OCI-LY7 (cell line): Measurements from ENCODE around the gene MAPRE3. TPM values are rescaled to one million over a fixed set of nuclear protein-coding genes. Genes with fewer than 3 reads are reported as not detected.

Experiments
- BruUV-seq: library from RNA; stranded (reverse); fragments of 400-500 nt; replicated peaks from 2 replicates; lab custom pipeline; 2021; lab: Mats Ljungman, UMichigan
- CTCF ChIA-PET: fragments of 300-600 bp; sonication (Branson Sonifier 250); formaldehyde crosslinking; loops from one replicate; lab custom pipeline; 2022; ENCODE audit warnings: antibody characterized with exemption; ENCODE audit not compliant: unreplicated experiment; lab: Charles Lee
- POLR2A ChIA-PET: fragments of 300-600 bp; sonication (Branson Sonifier 250); formaldehyde crosslinking; loops from one replicate; lab custom pipeline; 2022; ENCODE audit warnings: antibody characterized with exemption; lab: Charles Lee
- DNase-seq: peaks from one replicate; pipeline ENCODE4 v3.0.0-alpha.2; 2015; ENCODE audit warnings: low spot score
- H2AFZ ChIP-seq: fragments of 200-600 bp; sonication (generic), shearing (Covaris generic); 2 replicates; pipeline ENCODE4 v1.6.1; 2014; ENCODE audit warnings: mild to moderate bottlenecking, antibody characterized with exemption, low read length, moderate library complexity
- H3K27ac ChIP-seq: fragments of 200-600 bp; sonication (generic); 2 replicates; pipeline ENCODE4 v1.5.1; 2014; ENCODE audit warnings: mixed run types, low read depth, mild to moderate bottlenecking, moderate library complexity, low read length, inconsistent platforms; ENCODE audit not compliant: poor library complexity, severe bottlenecking
- H3K36me3 ChIP-seq: fragments of 200-600 bp; sonication (generic); 2 replicates; pipeline ENCODE4 v1.6.1; 2014; ENCODE audit warnings: mild to moderate bottlenecking, antibody characterized with exemption, low read length, moderate library complexity, mixed read lengths; ENCODE audit not compliant: insufficient read depth
- H3K4me1 ChIP-seq: fragments of 200-600 bp; sonication (generic); 2 replicates; pipeline ENCODE4 v1.5.1; 2014; ENCODE audit warnings: mild to moderate bottlenecking, low read length; ENCODE audit not compliant: insufficient read depth, poor library complexity, severe bottlenecking
- H3K4me2 ChIP-seq: fragments of 200-600 bp; sonication (generic); 2 replicates; pipeline ENCODE4 v1.6.1; 2014; ENCODE audit warnings: mild to moderate bottlenecking, low read length
- H3K4me3 ChIP-seq: fragments of 200-600 bp; sonication (generic); 2 replicates; pipeline ENCODE4 v1.5.1; 2014; ENCODE audit warnings: mild to moderate bottlenecking, low read depth, low read length; ENCODE audit not compliant: poor library complexity, severe bottlenecking
- H3K79me2 ChIP-seq: fragments of 200-600 bp; sonication (generic); 2 replicates; pipeline ENCODE4 v1.6.1; 2016; ENCODE audit warnings: low read depth, mild to moderate bottlenecking, low read length, moderate library complexity, mixed read lengths; ENCODE audit not compliant: insufficient read depth
- H3K9me2 ChIP-seq: fragments of 200-600 bp; sonication (generic); 2 replicates; pipeline ENCODE4 v1.6.1; 2016; ENCODE audit warnings: mild to moderate bottlenecking, low read length, mixed read lengths; ENCODE audit not compliant: insufficient read depth
- H3K9me3 ChIP-seq: fragments of 200-600 bp; sonication (generic); 2 replicates; pipeline ENCODE4 v1.6.1; 2014; ENCODE audit warnings: mild to moderate bottlenecking, mixed run types, low read length, mixed read lengths
- H4K20me1 ChIP-seq: fragments of 200-600 bp; sonication (generic); 2 replicates; pipeline ENCODE4 v1.6.1; 2014; ENCODE audit warnings: mild to moderate bottlenecking, antibody characterized with exemption, low read length, moderate library complexity, mixed read lengths; ENCODE audit not compliant: insufficient read depth
- CTCF ChIP-seq: fragments of 200-600 bp; sonication (generic); conservative IDR thresholded peaks from 2 replicates; pipeline ENCODE4 v1.5.1; 2014; ENCODE audit warnings: mild to moderate bottlenecking, antibody characterized with exemption, low read length, moderate library complexity, mixed read lengths
- EZH2phosphoT487 ChIP-seq: fragments of 200-600 bp; sonication (generic); IDR thresholded peaks from 2 replicates; pipeline ENCODE4 v1.6.1; 2018; ENCODE audit warnings: low read depth, borderline replicate concordance, mild to moderate bottlenecking, mixed run types, antibody characterized with exemption, low read length, moderate library complexity, mixed read lengths
- intact Hi-C: fragments of 100-400 bp; cut with micrococcal nuclease; formaldehyde crosslinking; loops from one replicate; pipeline ENCODE4 v1.10.0; 2022; ENCODE audit not compliant: unreplicated experiment
- total RNA-seq, 2 experiments: library from RNA; depleted of rRNA in 1 of 2; stranded (reverse); fragments of >200 nt in 1 of 2; shearing (Covaris generic) in 1 of 2; gene quantifications; 2 replicates each; pipeline ENCODE4 v1.2.3, GENCODE V29; 2014 to 2022

The MAPRE3 gene
- total RNA-seq, 2 experiments from 2014 or later: not detected

- intact Hi-C loops: no loop called here
- Histone ChIP-seq H4K20me1 (no peaks in the 10 kb centered on the region), H2AFZ (no peak overlapping the region), H3K4me3 (no peak overlapping the region), H3K27ac (no peak overlapping the region), H3K9me2 (no peaks in the 10 kb centered on the region), H3K36me3 (no peaks in the 10 kb centered on the region), H3K9me3 (no peaks in the 10 kb centered on the region), H3K4me2 (no peak overlapping the region), H3K4me1 (no peaks in the 10 kb centered on the region), H3K79me2 (no peaks in the 10 kb centered on the region)
- ChIA-PET POLR2A (no interaction called here), CTCF (no interaction called here)
- TF ChIP-seq CTCF (no peak), EZH2phosphoT487 (no peak)
- BruUV-seq: no TSS peak
- no peak for DNase-seq
These were observed 29.0 kb upstream of the MAPRE3 start for GRCh38 chr2:26941486-26941885.

- POLR2A ChIA-PET: interaction anchor here (0.6 kb wide), 1 partner anchor 637 kb away, joined by 3 read pairs; no protein-coding TSS in a partner anchor
- DNase-seq: peak; percentile 60
- Histone ChIP-seq H3K36me3 (no peaks in the 10 kb centered on the region), H4K20me1 (no peaks in the 10 kb centered on the region), H3K4me1 (no peaks in the 10 kb centered on the region), H3K9me3 (no peaks in the 10 kb centered on the region), H3K4me3 (no peak overlapping the region), H3K9me2 (no peaks in the 10 kb centered on the region), H3K27ac (no peak overlapping the region), H3K4me2 (no peak overlapping the region), H2AFZ (no peak overlapping the region), H3K79me2 (no peaks in the 10 kb centered on the region)
- no TSS peak for BruUV-seq
- intact Hi-C loops: loop anchor here (1.0 kb wide), 1 partner anchor 96 kb away; no protein-coding TSS in a partner anchor
- CTCF ChIA-PET: interaction anchor here (0.6 to 1.3 kb wide), 2 partner anchors 74 to 75 kb away, joined by 3 to 5 read pairs; no protein-coding TSS in a partner anchor
- peak; percentile 87 for TF ChIP-seq CTCF
- no peak for TF ChIP-seq EZH2phosphoT487
These were observed 27.7 kb upstream of the MAPRE3 start for GRCh38 chr2:26942543-26943295.
